H9 (cell line): ENCODE measurements around the gene ATF1. TPM values are rescaled to one million over a fixed set of nuclear protein-coding genes. Genes with fewer than 3 reads are reported as not detected.

Experiments
- DNase-seq: peaks from one replicate; pipeline ENCODE4 v3.0.0-alpha.2; 2017
- H2AFZ ChIP-seq: one replicate; pipeline ENCODE4 v1.6.1; 2013; ENCODE audit warnings: mild to moderate bottlenecking, low read length, control low read depth, moderate library complexity
- H2AK5ac ChIP-seq: 2 replicates; pipeline ENCODE4 v1.6.1; 2013; ENCODE audit warnings: low read length, control low read depth, mixed read lengths; ENCODE audit not compliant: insufficient read length
- H2BK120ac ChIP-seq: one replicate; pipeline ENCODE4 v1.6.1; 2013; ENCODE audit warnings: low read depth, mild to moderate bottlenecking, low read length, control low read depth, inconsistent platforms; ENCODE audit not compliant: poor library complexity, severe bottlenecking
- H2BK12ac ChIP-seq: 2 replicates; pipeline ENCODE4 v1.6.1; 2013; ENCODE audit warnings: low read length, control low read depth, mixed read lengths, low read depth; ENCODE audit not compliant: insufficient read length
- H2BK15ac ChIP-seq: 2 replicates; pipeline ENCODE4 v1.6.1; 2013; ENCODE audit warnings: low read depth, low read length, control low read depth
- H2BK20ac ChIP-seq: one replicate; pipeline ENCODE4 v1.6.1; 2013; ENCODE audit warnings: low read depth, mild to moderate bottlenecking, low read length, control low read depth, inconsistent platforms; ENCODE audit not compliant: poor library complexity, severe bottlenecking
- H2BK5ac ChIP-seq: 2 replicates; pipeline ENCODE4 v1.6.1; 2013; ENCODE audit warnings: low read length, control low read depth, mixed read lengths; ENCODE audit not compliant: insufficient read length
- H3K14ac ChIP-seq: 2 replicates; pipeline ENCODE4 v1.6.1; 2013; ENCODE audit warnings: low read length, control low read depth; ENCODE audit not compliant: insufficient read depth
- H3K18ac ChIP-seq: 2 replicates; pipeline ENCODE4 v1.6.1; 2013; ENCODE audit warnings: low read depth, mild to moderate bottlenecking, mixed read lengths, low read length, control low read depth; ENCODE audit not compliant: insufficient read length
- H3K23ac ChIP-seq: 2 replicates; pipeline ENCODE4 v1.6.1; 2013; ENCODE audit warnings: low read length, control low read depth, mixed read lengths, low read depth; ENCODE audit not compliant: insufficient read length
- H3K23me2 ChIP-seq: 2 replicates; pipeline ENCODE4 v1.6.1; 2013; ENCODE audit warnings: low read depth, mild to moderate bottlenecking, mixed read lengths, low read length, control low read depth; ENCODE audit not compliant: insufficient read length, poor library complexity, severe bottlenecking
- H3K27ac ChIP-seq: 2 replicates; pipeline ENCODE4 v1.5.1; 2013; ENCODE audit warnings: low read length, control low read depth, mixed read lengths, low read depth; ENCODE audit not compliant: insufficient read length
- H3K27me3 ChIP-seq: 2 replicates; pipeline ENCODE4 v1.6.1; 2013; ENCODE audit warnings: low read length, control low read depth, inconsistent platforms; ENCODE audit not compliant: insufficient read depth
- H3K4ac ChIP-seq: 2 replicates; pipeline ENCODE4 v1.6.1; 2013; ENCODE audit warnings: low read depth, mild to moderate bottlenecking, control low read depth, inconsistent platforms, low read length, moderate library complexity
- H3K4me1 ChIP-seq: 2 replicates; pipeline ENCODE4 v1.6.1; 2013; ENCODE audit warnings: low read length, control low read depth, inconsistent platforms; ENCODE audit not compliant: insufficient read depth
- H3K4me2 ChIP-seq: 2 replicates; pipeline ENCODE4 v1.6.1; 2013; ENCODE audit warnings: low read length, control low read depth, mixed read lengths; ENCODE audit not compliant: insufficient read length, insufficient read depth
- H3K56ac ChIP-seq: 2 replicates; pipeline ENCODE4 v1.6.1; 2013; ENCODE audit warnings: low read depth, mild to moderate bottlenecking, mixed read lengths, low read length, control low read depth; ENCODE audit not compliant: insufficient read length
- H3K79me1 ChIP-seq: 2 replicates; pipeline ENCODE4 v1.6.1; 2013; ENCODE audit warnings: low read depth, mild to moderate bottlenecking, moderate library complexity, low read length, control low read depth, inconsistent platforms; ENCODE audit not compliant: insufficient read depth, poor library complexity, severe bottlenecking
- H3K79me2 ChIP-seq: 2 replicates; pipeline ENCODE4 v1.6.1; 2013; ENCODE audit warnings: low read length, control low read depth, inconsistent platforms; ENCODE audit not compliant: insufficient read depth
- H3K9ac ChIP-seq: 2 replicates; pipeline ENCODE4 v1.6.1; 2013; ENCODE audit warnings: low read length, control low read depth, mixed read lengths; ENCODE audit not compliant: insufficient read length; ENCODE audit errors: extremely low read depth
- H3K9me3 ChIP-seq: one replicate; pipeline ENCODE4 v1.6.1; 2013; ENCODE audit warnings: low read depth, low read length, inconsistent platforms; ENCODE audit not compliant: control insufficient read depth
- H3T11ph ChIP-seq: one replicate; pipeline ENCODE4 v1.6.1; 2013; ENCODE audit warnings: mild to moderate bottlenecking, low read length, control low read depth, inconsistent platforms
- H4K20me1 ChIP-seq: one replicate; pipeline ENCODE4 v1.6.1; 2013; ENCODE audit not compliant: control insufficient read depth, insufficient read length, insufficient read depth
- H4K5ac ChIP-seq: 2 replicates; pipeline ENCODE4 v1.6.1; 2013; ENCODE audit warnings: low read depth, mild to moderate bottlenecking, mixed read lengths, low read length, control low read depth; ENCODE audit not compliant: insufficient read length
- H4K8ac ChIP-seq: replicated peaks from 2 replicates; pipeline ENCODE4 v1.6.1; 2013; ENCODE audit warnings: low read length, control low read depth, mixed read lengths, low read depth; ENCODE audit not compliant: insufficient read length
- H4K91ac ChIP-seq: 2 replicates; pipeline ENCODE4 v1.6.1; 2013; ENCODE audit warnings: low read depth, mild to moderate bottlenecking, moderate library complexity, mixed read lengths, low read length, control low read depth; ENCODE audit not compliant: insufficient read length
- H3K27ac Mint-ChIP-seq, 3 experiments: 2 replicates in 2 of 3; 3 replicates in 1 of 3; pipeline ENCODE4 v1.8.0; 2020 to 2021; ENCODE audit warnings: mixed read lengths in 3 of 3, mild to moderate bottlenecking in 1 of 3, moderate library complexity in 1 of 3
- H3K27me3 Mint-ChIP-seq: 2 replicates; pipeline ENCODE4 v1.8.0; 2021; ENCODE audit warnings: low read depth, mild to moderate bottlenecking, moderate library complexity, mixed read lengths
- H3K36me3 Mint-ChIP-seq, 3 experiments: 2 replicates in 2 of 3; 3 replicates in 1 of 3; pipeline ENCODE4 v1.8.0; 2020 to 2021; ENCODE audit warnings: low read depth in 3 of 3, mixed read lengths in 3 of 3; ENCODE audit not compliant: insufficient read depth in 1 of 3
- H3K4me1 Mint-ChIP-seq, 2 experiments: 2 replicates each; pipeline ENCODE4 v1.8.0; 2020; ENCODE audit warnings: mixed read lengths in 2 of 2
- H3K4me3 Mint-ChIP-seq, 2 experiments: 2 replicates in 1 of 2; 3 replicates in 1 of 2; pipeline ENCODE4 v1.8.0; 2020 to 2021; ENCODE audit warnings: mild to moderate bottlenecking in 2 of 2, mixed read lengths in 2 of 2, moderate library complexity in 1 of 2
- H3K9me3 Mint-ChIP-seq, 2 experiments: 2 replicates in 1 of 2; 3 replicates in 1 of 2; pipeline ENCODE4 v1.8.0; 2020; ENCODE audit warnings: mild to moderate bottlenecking in 2 of 2, mixed read lengths in 2 of 2, moderate library complexity in 1 of 2
- WGBS: extraction: QIAGEN DNeasy Blood & Tissue Kit; methylation state at CpG from one replicate; pipeline ENCODE4 v1.1.7; 2013; ENCODE audit warnings: missing lambda C conversion rate, low lambda C conversion rate, mixed read lengths; ENCODE audit not compliant: insufficient read length; ENCODE audit errors: extremely low coverage; 5-methylcytosine and 5-hydroxymethylcytosine counted together
- total RNA-seq: library from RNA; stranded (reverse); gene quantifications from 2 replicates; pipeline ENCODE4 v1.2.1, GENCODE V29; 2021
- TF ChIP-seq, protein P1 (sequence below): fragments of 200-600 bp; sonication (generic); conservative IDR thresholded peaks from 3 replicates; pipeline ENCODE4 v1.8.0; 2021; ENCODE audit warnings: antibody characterized with exemption, mild to moderate bottlenecking

ATF1 gene
- total RNA-seq, 1 experiment from 2014 or later = 47.8 TPM

DNA sequence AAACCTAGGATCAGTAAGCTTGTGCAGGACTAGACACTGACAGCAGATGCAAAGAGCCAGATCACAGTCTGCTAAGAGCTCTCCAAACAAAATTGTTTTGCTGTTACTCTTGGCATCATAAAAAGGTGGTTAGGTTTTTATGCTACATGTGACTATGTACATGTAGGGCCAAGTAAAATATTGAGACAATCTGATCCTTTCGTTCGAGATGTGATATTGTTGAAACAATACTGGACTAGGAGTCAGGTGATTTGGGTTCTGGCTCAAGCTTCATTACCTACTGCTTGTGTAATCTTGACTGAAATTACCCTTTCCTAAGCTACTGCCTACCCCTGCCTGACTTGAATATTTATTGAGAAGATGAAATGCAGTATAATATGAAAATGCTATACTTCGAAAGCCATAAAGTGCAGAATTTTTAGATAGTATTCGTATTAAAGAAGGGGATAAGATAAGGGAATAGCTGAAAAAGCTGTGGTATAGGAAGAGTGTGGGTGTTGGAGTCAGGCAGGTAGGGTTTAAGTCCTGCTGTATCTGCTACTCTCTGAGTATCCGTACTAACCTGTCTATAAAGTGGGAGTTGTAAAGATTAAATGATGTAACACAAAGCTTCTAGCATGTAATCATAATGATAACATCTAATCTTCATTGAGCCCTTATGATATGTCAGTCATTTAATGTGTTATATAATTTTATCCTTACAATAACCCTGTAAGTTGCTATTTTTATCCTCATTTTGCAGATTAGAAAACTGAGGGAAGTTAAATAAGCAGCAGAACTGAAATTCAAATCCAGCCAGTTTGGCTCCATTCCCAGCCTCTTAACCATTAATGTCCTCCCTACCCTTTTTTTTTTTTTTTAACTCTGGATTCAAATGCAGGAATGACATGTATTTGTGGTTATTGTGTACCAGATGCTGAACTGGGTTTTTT, 38.6 kb upstream of the ATF1 start:
- Mint-ChIP-seq H3K4me1 (no peaks in the 10 kb centered on the region), H3K27me3 (no peaks in the 10 kb centered on the region), H3K27ac (0 out of 7 replicates have a peak overlapping the region, but pooled peaks of 1 of the 3 experiments have one; percentile 29), H3K9me3 (no peaks in the 10 kb centered on the region), H3K36me3 (peaks cover 23 to 69% (median 58%) of the 10 kb centered on the region in 3 experiments; a peak in 6 of 7 replicates), H3K4me3 (no peak overlapping the region)
- no peak overlapping the region for H2BK5ac ChIP-seq
- no peak overlapping the region for H4K8ac ChIP-seq
- H3K56ac ChIP-seq = no peak overlapping the region
- no peak overlapping the region for H4K5ac ChIP-seq
- no peaks in the 10 kb centered on the region for H3K9me3 ChIP-seq
- no peaks in the 10 kb centered on the region for H3K23me2 ChIP-seq
- H3K79me2 ChIP-seq = no peaks in the 10 kb centered on the region
- no peak overlapping the region for H3K27ac ChIP-seq
- no peak for DNase-seq
- H3T11ph ChIP-seq = no peak overlapping the region
- H2BK120ac ChIP-seq = no peak overlapping the region
- no peak overlapping the region for H3K23ac ChIP-seq
- no peaks in the 10 kb centered on the region for H3K4me1 ChIP-seq
- no peaks in the 10 kb centered on the region for H4K20me1 ChIP-seq
- no peak overlapping the region for H3K9ac ChIP-seq
- H3K4me2 ChIP-seq = no peak overlapping the region
- H4K91ac ChIP-seq = no peak overlapping the region
- H3K79me1 ChIP-seq = no peaks in the 10 kb centered on the region
- no peak overlapping the region for H2AFZ ChIP-seq
- no peak overlapping the region for H3K14ac ChIP-seq
- H2AK5ac ChIP-seq = no peak overlapping the region
- no peak overlapping the region for H3K4ac ChIP-seq
- TF ChIP-seq, protein P1, sequence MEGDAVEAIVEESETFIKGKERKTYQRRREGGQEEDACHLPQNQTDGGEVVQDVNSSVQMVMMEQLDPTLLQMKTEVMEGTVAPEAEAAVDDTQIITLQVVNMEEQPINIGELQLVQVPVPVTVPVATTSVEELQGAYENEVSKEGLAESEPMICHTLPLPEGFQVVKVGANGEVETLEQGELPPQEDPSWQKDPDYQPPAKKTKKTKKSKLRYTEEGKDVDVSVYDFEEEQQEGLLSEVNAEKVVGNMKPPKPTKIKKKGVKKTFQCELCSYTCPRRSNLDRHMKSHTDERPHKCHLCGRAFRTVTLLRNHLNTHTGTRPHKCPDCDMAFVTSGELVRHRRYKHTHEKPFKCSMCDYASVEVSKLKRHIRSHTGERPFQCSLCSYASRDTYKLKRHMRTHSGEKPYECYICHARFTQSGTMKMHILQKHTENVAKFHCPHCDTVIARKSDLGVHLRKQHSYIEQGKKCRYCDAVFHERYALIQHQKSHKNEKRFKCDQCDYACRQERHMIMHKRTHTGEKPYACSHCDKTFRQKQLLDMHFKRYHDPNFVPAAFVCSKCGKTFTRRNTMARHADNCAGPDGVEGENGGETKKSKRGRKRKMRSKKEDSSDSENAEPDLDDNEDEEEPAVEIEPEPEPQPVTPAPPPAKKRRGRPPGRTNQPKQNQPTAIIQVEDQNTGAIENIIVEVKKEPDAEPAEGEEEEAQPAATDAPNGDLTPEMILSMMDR = no peak
- H2BK15ac ChIP-seq = no peak overlapping the region
- H3K18ac ChIP-seq = no peak overlapping the region
- WGBS = 100% methylated on average over 2 of the region's 5 CpGs
- no peak overlapping the region for H2BK20ac ChIP-seq
- H3K27me3 ChIP-seq = no peaks in the 10 kb centered on the region
- no peak overlapping the region for H2BK12ac ChIP-seq
